MV-4-11 (cell line): ENCODE data around the gene CCL16.
"Not testable (repeated sequence)": the region's sequence is repeated elsewhere in the genome, so short reads cannot be mapped to it uniquely, and the experiment has no call there.

Source experiments
- DNase-seq: peaks from one replicate; lab custom pipeline; 2025; lab: John Stamatoyannopoulos, UW

Gene CCL16

DNA sequence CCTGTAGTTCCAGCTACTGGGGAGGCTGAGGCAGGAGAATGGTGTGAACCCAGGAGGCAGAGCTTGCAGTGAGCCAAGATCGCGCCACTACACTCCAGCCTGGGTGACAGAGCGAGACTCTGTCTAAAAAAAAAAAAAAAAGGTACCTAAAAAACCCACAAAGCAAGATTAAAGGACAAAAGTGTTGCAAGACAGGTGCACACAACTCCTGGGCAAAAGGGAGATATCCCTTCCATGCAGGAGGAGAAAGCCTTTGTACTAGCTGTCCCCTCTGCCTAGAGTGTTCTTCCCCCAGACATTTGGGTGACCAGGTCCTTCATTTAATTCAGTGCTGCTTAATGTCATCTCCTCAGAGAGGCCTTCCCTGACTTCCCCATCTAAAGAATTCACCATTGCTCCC lies 42.8 kb downstream of the CCL16 start:
- not testable (repeated sequence) for DNase-seq

- DNase-seq, result no peak
Observed at GRCh38 chr17:35936063-35936462, 45.2 kb downstream of the CCL16 start.

DNA sequence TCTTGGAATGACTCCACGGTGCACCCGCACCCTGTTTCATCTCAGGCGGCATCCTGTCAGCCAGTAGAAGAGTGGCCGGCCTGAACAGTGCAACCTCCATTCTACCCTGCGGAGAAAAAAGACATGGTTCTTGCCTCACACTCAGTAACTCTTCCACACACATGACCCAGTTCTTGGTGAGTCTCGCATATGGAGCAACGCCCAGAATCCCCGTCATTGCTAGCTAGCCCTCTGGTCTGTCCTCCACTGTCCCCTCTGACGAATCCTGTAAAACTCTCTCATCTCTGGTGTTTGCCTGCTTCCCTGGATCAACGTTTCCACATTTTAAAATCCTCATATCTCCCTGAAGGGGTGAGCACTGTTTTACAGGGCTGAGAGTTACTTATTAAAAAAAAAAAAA lies 46.5 kb downstream of the CCL16 start:
- DNase-seq, result no peak

DNA sequence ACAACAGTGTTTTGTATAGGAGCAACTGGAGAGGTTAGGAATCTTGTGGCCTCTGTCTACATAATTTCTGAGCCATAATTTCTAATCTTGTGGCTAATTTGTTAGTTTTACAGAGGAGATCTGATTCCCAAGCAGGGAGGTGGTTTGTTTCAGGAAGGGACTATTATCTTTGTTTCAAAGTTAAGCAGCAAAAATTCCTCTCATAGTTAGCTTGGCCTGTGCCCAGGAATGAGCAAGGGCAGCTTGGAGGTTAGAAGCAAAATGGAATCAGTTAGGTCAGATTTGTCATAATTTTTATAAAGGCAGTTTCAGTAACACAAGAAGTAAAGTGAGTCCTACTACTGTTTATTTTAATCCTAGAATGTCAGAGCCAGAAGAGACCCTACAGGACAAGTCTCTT lies 48.7 kb downstream of the CCL16 start:
- no peak for DNase-seq

- DNase-seq, result no peak
Observed at GRCh38 chr17:35931794-35932425, 49.4 kb downstream of the CCL16 start.

- DNase-seq, result peak; percentile 84
Observed at GRCh38 chr17:35930211-35931065, 50.9 kb downstream of the CCL16 start, which contains the start of gene RDM1. RDM1 (minus strand) TSS chr17:35930773; CDS start chr17:35930727, 46 bp downstream.

GRCh38 chr17:35927714-35928113 lies 53.6 kb downstream of the CCL16 start:
- DNase-seq, result no peak
